IMR-90 (cell line): ENCODE results near the gene LAMA2. TPM values are rescaled to one million over a fixed set of nuclear protein-coding genes. Genes with fewer than 3 reads are reported as not detected.

Experiments
- ATAC-seq: fragments of 200-7000 bp; cut with Tn5 transposase; 2 replicates; pipeline ENCODE4 v1.9.1; 2020; ENCODE audit warnings: low read depth, mild to moderate bottlenecking, moderate library complexity
- BruUV-seq: library from RNA; stranded (reverse); fragments of 400-500 nt; replicated peaks from 2 replicates; lab custom pipeline; 2021; lab: Mats Ljungman, UMichigan
- CTCF ChIA-PET: fragments of 300-600 bp; formaldehyde crosslinking; extraction: SDS; loops from one replicate; lab custom pipeline; 2021; ENCODE audit warnings: antibody characterized with exemption; lab: Yijun Ruan, JAX
- POLR2A ChIA-PET: fragments of 300-600 bp; sonication (Branson Sonifier 250); formaldehyde crosslinking; loops from one replicate; lab custom pipeline; 2022; ENCODE audit warnings: antibody characterized with exemption; ENCODE audit not compliant: unreplicated experiment; lab: Charles Lee
- DNase-seq: peaks from one replicate; pipeline ENCODE4 v3.0.0; 2013
- H2AFZ ChIP-seq: replicated peaks from 2 replicates; pipeline ENCODE3; 2013; ENCODE audit warnings: low read length, mild to moderate bottlenecking; ENCODE audit not compliant: poor library complexity
- H2AK5ac ChIP-seq: 2 replicates; pipeline ENCODE4 v1.6.1; 2013; ENCODE audit warnings: low read depth, low read length, inconsistent platforms
- H2AK9ac ChIP-seq: replicated peaks from 2 replicates; pipeline ENCODE3; 2013; ENCODE audit warnings: mild to moderate bottlenecking, low read depth, low read length, moderate library complexity; ENCODE audit not compliant: poor library complexity
- H2BK120ac ChIP-seq: 2 replicates; pipeline ENCODE4 v1.6.1; 2013; ENCODE audit warnings: low read depth, low read length, inconsistent platforms
- H2BK15ac ChIP-seq: 3 replicates; pipeline ENCODE4 v1.6.1; 2013; ENCODE audit warnings: low read depth, low read length, inconsistent platforms
- H2BK20ac ChIP-seq: 2 replicates; pipeline ENCODE4 v1.6.1; 2013; ENCODE audit warnings: low read depth, mild to moderate bottlenecking, inconsistent platforms, low read length, moderate library complexity
- H2BK5ac ChIP-seq: 2 replicates; pipeline ENCODE4 v1.6.1; 2013; ENCODE audit warnings: mild to moderate bottlenecking, low read depth, low read length, inconsistent platforms; ENCODE audit not compliant: poor library complexity, severe bottlenecking
- H3K14ac ChIP-seq: replicated peaks from 2 replicates; pipeline ENCODE4 v1.6.1; 2013; ENCODE audit warnings: low read depth, low read length, inconsistent platforms
- H3K18ac ChIP-seq: 2 replicates; pipeline ENCODE4 v1.6.1; 2013; ENCODE audit warnings: low read depth, low read length, control low read depth
- H3K23ac ChIP-seq: 2 replicates; pipeline ENCODE4 v1.6.1; 2013; ENCODE audit warnings: low read depth, low read length, inconsistent platforms
- H3K27ac ChIP-seq: 2 replicates; pipeline ENCODE4 v1.5.1; 2013; ENCODE audit warnings: mild to moderate bottlenecking, control low read depth, low read length; ENCODE audit not compliant: insufficient read depth
- H3K27me3 ChIP-seq: 2 replicates; pipeline ENCODE4 v1.6.1; 2013; ENCODE audit warnings: low read length; ENCODE audit not compliant: control insufficient read depth, insufficient read depth
- H3K36me3 ChIP-seq: 2 replicates; pipeline ENCODE4 v1.6.1; 2013; ENCODE audit warnings: low read length, mixed read lengths; ENCODE audit not compliant: control insufficient read depth, insufficient read depth
- H3K4ac ChIP-seq: 2 replicates; pipeline ENCODE4 v1.6.1; 2013; ENCODE audit warnings: low read depth, low read length, inconsistent platforms
- H3K4me1 ChIP-seq: 2 replicates; pipeline ENCODE4 v1.6.1; 2013; ENCODE audit warnings: low read length, mixed read lengths; ENCODE audit not compliant: control insufficient read depth, insufficient read depth
- H3K4me2 ChIP-seq: 2 replicates; pipeline ENCODE4 v1.6.1; 2013; ENCODE audit warnings: low read depth, mild to moderate bottlenecking, control low read depth, low read length, moderate library complexity
- H3K4me3 ChIP-seq: 2 replicates; pipeline ENCODE4 v1.5.1; 2013; ENCODE audit warnings: low read depth, mild to moderate bottlenecking, control low read depth, low read length, moderate library complexity; ENCODE audit not compliant: insufficient read depth
- H3K56ac ChIP-seq: 2 replicates; pipeline ENCODE4 v1.6.1; 2013; ENCODE audit warnings: low read length, inconsistent platforms; ENCODE audit not compliant: insufficient read depth; ENCODE audit errors: extremely low read depth
- H3K79me1 ChIP-seq, 2 experiments: 2 replicates each; pipeline ENCODE4 v1.6.1; 2013; ENCODE audit warnings: low read length in 2 of 2, inconsistent platforms in 1 of 2, low read depth in 1 of 2
- H3K9ac ChIP-seq: 2 replicates; pipeline ENCODE4 v1.6.1; 2013; ENCODE audit warnings: low read depth, low read length, control low read depth
- H3K9me1 ChIP-seq: 2 replicates; pipeline ENCODE4 v1.6.1; 2013; ENCODE audit warnings: low read length, inconsistent platforms; ENCODE audit not compliant: insufficient read depth
- H3K9me3 ChIP-seq: 2 replicates; pipeline ENCODE4 v1.6.1; 2013; ENCODE audit warnings: low read length; ENCODE audit not compliant: control insufficient read depth, insufficient read depth
- H4K20me1 ChIP-seq: 2 replicates; pipeline ENCODE4 v1.6.1; 2013; ENCODE audit warnings: low read length, inconsistent platforms; ENCODE audit not compliant: insufficient read depth
- H4K5ac ChIP-seq: 2 replicates; pipeline ENCODE4 v1.6.1; 2013; ENCODE audit warnings: mild to moderate bottlenecking, low read depth, low read length, control low read depth
- H4K8ac ChIP-seq, 2 experiments: 2 replicates each; pipeline ENCODE4 v1.6.1; 2013; ENCODE audit warnings: low read depth in 2 of 2, low read length in 2 of 2, control low read depth in 1 of 2, inconsistent platforms in 1 of 2
- H4K91ac ChIP-seq: 2 replicates; pipeline ENCODE4 v1.6.1; 2013; ENCODE audit warnings: low read depth, low read length, inconsistent platforms; ENCODE audit not compliant: insufficient read depth
- CEBPB ChIP-seq: IDR thresholded peaks from 2 replicates; pipeline ENCODE4 v1.6.1; 2012; ENCODE audit warnings: low read depth, low read length, improper control_type of control experiment
- RAD21 ChIP-seq: IDR thresholded peaks from 2 replicates; pipeline ENCODE4 v1.6.1; 2012; ENCODE audit warnings: low read length, improper control_type of control experiment
- SMC3 ChIP-seq: fragments of 150-350 bp; IDR thresholded peaks from 2 replicates; pipeline ENCODE4 v1.6.1; 2016; ENCODE audit warnings: low read depth, mild to moderate bottlenecking, antibody characterized with exemption, low read length, moderate library complexity
- WGBS, 2 experiments: methylation state at CpG; one replicate each; pipeline versions ENCODE4 v1.1.5 to v1.1.7; 2013; ENCODE audit warnings: missing lambda C conversion rate in 2 of 2; ENCODE audit not compliant: insufficient read length in 1 of 2; ENCODE audit errors: extremely low coverage in 2 of 2; 5-methylcytosine and 5-hydroxymethylcytosine counted together
- dilution Hi-C: fragments of 300-500 bp; cut with HindIII; formaldehyde crosslinking; loops from one replicate; pipeline ENCODE4 v1.14.3; 2018; ENCODE audit warnings: low sequenced_read_pairs; ENCODE audit not compliant: unreplicated experiment
- in situ Hi-C: fragments of 300-500 bp; cut with MboI; formaldehyde crosslinking; loops from 3 replicates; pipeline ENCODE4 v1.14.3; 2019; ENCODE audit warnings: low sequenced_read_pairs, inconsistent platforms, mixed read lengths
- intact Hi-C: fragments of 100-400 bp; cut with micrococcal nuclease; formaldehyde crosslinking; loops from 2 replicates; pipeline ENCODE4 v1.10.0; 2022
- polyA plus RNA-seq, 3 experiments: library from polyadenylated mRNA; depleted of rRNA; stranded (reverse); fragments of >200 nt; gene quantifications; 2 replicates each; pipeline ENCODE4 v1.2.3, GENCODE V29; 2012; ENCODE audit warnings: low replicate concordance in 1 of 3
- total RNA-seq: library from RNA; depleted of rRNA; stranded (reverse); fragments of >200 nt; gene quantifications from 2 replicates; pipeline ENCODE4 v1.2.3, GENCODE V29; 2012

LAMA2 gene
- total and polyA plus RNA-seq, 2 of the 4 experiments (the other 2 are of a cell fraction), result 9.9 to 13.3 TPM

- CTCF ChIA-PET, result no interaction called here
- Histone ChIP-seq H3K4ac (no peak overlapping the region), H3K79me1 (no peaks in the 10 kb centered on the region), H3K18ac (no peak overlapping the region), H4K8ac (no peak overlapping the region), H2AK9ac (no peak overlapping the region), H3K9me1 (no peaks in the 10 kb centered on the region), H3K9me3 (no peaks in the 10 kb centered on the region), H3K27me3 (no peaks in the 10 kb centered on the region), H3K4me1 (0 out of 2 replicates have a peak, but pooled peaks cover 2% of the 10 kb centered on the region), H2BK15ac (no peak overlapping the region), H3K14ac (no peak overlapping the region), H4K91ac (no peak overlapping the region), H3K4me2 (no peak overlapping the region), H3K36me3 (no peaks in the 10 kb centered on the region), H2BK120ac (no peak overlapping the region), H3K23ac (no peak overlapping the region), H2BK5ac (no peak overlapping the region), H3K9ac (no peak overlapping the region), H2BK20ac (no peak overlapping the region), H3K56ac (no peak overlapping the region), H3K27ac (no peak overlapping the region), H4K5ac (no peak overlapping the region), H2AFZ (no peak overlapping the region), H2AK5ac (no peak overlapping the region), H3K4me3 (no peak overlapping the region), H4K20me1 (no peaks in the 10 kb centered on the region)
- dilution Hi-C loops, result no loop called here
- intact Hi-C loops, result no loop called here
- POLR2A ChIA-PET, result no interaction called here
- DNase-seq (no peak), ATAC-seq (no peak)
- in situ Hi-C loops, result no loop called here
- no peak for TF ChIP-seq CEBPB
- TF ChIP-seq SMC3, result no peak
- no peak for TF ChIP-seq RAD21
- no CpG with 5 or more reads among the region's 1 CpG for WGBS, 2 experiments
- BruUV-seq, result no TSS peak
Measured at GRCh38 chr6:129280749-129281148, 397.8 kb downstream of the LAMA2 start.
